ENCODE results near the gene CCDC40.
A peak's percentile ranks its signal among the peaks of the same experiment; 100 is the strongest.

The CCDC40 gene

DNA sequence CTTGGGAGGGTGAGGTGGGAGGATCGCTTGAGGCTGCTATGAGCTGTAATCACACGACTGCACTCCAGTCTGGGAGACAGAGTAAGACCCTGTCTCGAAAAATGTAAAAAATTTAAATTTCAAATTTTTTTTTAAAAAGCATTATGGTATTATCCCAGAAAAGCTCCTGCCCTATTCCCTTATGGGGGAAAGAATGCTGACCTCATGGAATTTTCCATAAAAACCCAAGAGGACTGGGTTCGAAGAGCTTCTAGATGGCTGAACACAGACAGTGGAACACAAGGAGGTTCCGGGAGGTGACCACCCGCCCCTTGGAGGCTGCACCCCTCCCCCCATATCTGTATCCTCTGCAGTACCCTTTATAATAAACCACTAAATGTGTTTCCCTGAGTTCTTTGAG is 106.5 kb downstream of the CCDC40 start:
- no peak for DNase-seq (ENCODE audit: low read depth)

- DNase-seq (ENCODE audit: low read depth), result no peak
Observed at GRCh38 chr17:80145076-80146075, 108.9 kb downstream of the CCDC40 start.

DNA sequence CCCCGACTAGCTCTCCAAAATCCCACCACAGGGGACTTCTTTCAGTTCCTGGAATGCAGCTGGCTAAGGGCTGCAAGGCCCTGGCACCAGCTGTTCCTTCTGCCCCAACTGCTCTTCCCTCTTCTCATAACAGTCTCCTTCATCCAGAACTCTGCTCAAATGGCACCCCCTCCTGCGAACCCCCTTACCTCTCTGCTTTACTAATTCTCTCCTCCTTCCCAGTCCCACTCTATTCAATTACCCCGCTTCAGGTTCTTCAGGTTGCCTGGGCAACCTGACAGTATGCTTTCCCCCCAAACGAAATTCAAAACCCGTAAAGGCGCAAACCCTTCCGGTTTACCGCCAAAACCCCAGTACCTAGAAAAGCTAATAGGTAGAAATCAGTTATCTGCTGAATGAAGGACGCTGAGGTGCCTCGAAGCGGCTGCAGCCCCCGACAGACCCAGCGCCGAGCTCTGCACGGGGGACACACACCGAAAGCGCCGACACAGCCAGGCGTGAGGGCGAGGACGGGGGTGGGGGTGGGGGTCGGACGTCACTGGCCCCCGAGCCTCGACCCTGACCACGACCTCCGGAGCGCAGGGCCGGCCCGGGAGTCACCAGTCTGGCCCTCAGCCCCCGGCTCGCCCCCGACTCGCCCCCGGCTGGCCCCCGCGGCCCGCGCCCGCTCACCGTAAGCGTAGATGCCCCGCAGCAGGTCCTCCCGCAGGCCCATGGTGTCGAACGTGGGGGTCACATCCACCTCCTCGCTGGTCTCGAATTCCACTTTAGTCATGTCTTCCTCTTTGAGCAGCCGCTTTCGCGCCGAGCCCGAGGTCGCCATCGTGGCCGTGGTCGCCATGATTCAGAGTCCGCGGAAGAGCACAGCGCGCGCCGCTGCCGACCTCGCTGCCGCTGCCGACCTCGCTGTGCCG is 109.9 kb downstream of the CCDC40 start:
- no peak for DNase-seq (ENCODE audit: low read depth)

GRCh38 chr17:80147035-80147822 is 110.8 kb downstream of the CCDC40 start, which contains the start of gene EIF4A3:
Gene EIF4A3, minus strand, starts transcription at chr17:80147128. Its CDS starts 167 bp downstream, at chr17:80146961.
- DNase-seq (ENCODE audit: low read depth), result peak; percentile 98
